ENCODE results near the gene SORCS3. TPM values are rescaled to one million over a fixed set of nuclear protein-coding genes. Genes with fewer than 3 reads are reported as not detected.

Gene SORCS3
- total RNA-seq, 1 donor from 2014 or later: 0.26 TPM

DNA sequence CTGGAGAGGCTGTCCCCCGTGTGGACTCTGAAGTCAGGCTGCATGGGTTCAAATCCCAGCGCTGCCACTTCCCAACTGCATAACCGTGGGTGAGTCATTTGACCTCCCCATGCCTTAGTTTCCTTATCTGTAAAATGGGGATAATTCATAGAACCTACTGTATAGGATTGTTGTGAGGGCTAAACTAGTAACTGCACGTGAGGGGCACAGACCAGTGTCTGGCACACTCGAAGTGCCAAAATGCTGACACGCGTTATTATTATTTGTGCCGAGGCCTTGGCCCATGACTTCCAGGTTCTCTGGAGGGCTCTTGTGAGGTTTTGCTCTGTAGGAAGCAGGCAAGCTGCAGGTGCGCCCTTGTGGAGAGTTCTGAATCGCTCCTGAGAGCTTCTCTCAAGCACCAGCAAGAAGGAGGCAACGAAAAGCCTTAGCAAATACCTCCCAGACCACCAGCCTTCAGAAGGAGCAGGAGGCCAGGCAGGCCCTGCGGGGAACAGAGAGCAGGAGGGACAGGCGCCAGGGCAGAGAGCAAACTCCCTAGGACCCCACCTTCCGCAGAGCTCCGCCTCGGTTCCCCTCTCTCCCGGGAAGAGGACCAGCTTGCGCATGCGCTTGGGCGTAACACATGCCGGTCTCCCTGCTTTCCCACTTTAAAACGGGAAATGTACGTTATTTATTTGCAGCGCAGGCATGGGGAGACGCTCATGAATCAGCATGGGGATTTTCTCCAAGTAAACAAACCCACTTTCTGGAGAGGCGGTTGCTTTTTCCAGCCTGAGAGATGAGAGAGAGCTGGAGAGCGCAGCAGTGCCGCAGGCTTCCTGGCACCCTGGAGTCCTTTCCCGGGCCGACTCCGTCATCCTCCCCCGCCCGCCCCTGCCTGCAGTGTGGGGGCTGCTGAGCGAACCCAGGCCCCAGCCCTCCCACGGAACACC, 39.6 kb downstream of the SORCS3 start:
- Histone ChIP-seq H3K27ac (no peak overlapping the region), H3K4me1 (no peaks in the 10 kb centered on the region), H3K79me2 (ENCODE audit: low read depth) (no peaks in the 10 kb centered on the region), H4K20me1 (ENCODE audit: low read depth) (no peaks in the 10 kb centered on the region), H3K4me3 (peak overlapping the region; percentile 43), H2AFZ (replicated peaks) (peak overlapping the region; percentile 99), H3K9ac (no peak overlapping the region), H3K27me3 (peaks cover 11% of the 10 kb centered on the region), H3K36me3 (no peaks in the 10 kb centered on the region), H3K9me3 (ENCODE audit: low read depth) (no peaks in the 10 kb centered on the region), H3K4me2 (peak overlapping the region; percentile 78), H3F3A (ENCODE audit: low read depth) (no peaks in the 10 kb centered on the region)
- Mint-ChIP-seq H3K36me3 (no peaks in the 10 kb centered on the region), H3K27me3 (ENCODE audit: insufficient read depth, low read depth) (no peaks in the 10 kb centered on the region), H3K27ac (peak overlapping the region; percentile 76), H3K4me3 (peak overlapping the region; percentile 82), H3K9me3 (no peaks in the 10 kb centered on the region), H3K4me1 (peaks cover 10% of the 10 kb centered on the region)
- TF ChIP-seq CTCF (IDR thresholded peaks at IDR 0.05) (peak; percentile 11), EZH2 (IDR thresholded peaks at IDR 0.05) (no peak)
- DNase-seq (ENCODE audit: low spot score): peak; percentile 74

GRCh38 chr10:104681485-104681884, 40.4 kb downstream of the SORCS3 start:
- no peaks in the 10 kb centered on the region for H3K27me3 Mint-ChIP-seq (ENCODE audit: insufficient read depth, low read depth)
- H3K9me3 ChIP-seq (ENCODE audit: low read depth): no peaks in the 10 kb centered on the region
- H3K4me3 ChIP-seq: peak overlapping the region; percentile 43
- no peaks in the 10 kb centered on the region for H3K79me2 ChIP-seq (ENCODE audit: low read depth)
- peak overlapping the region; percentile 82 for H3K4me3 Mint-ChIP-seq
- no peak overlapping the region for H3K27ac Mint-ChIP-seq
- peaks cover 10% of the 10 kb centered on the region for H3K4me1 Mint-ChIP-seq
- H3K4me2 ChIP-seq: peak overlapping the region; percentile 78
- H2AFZ ChIP-seq (replicated peaks): peak overlapping the region; percentile 99
- H3K27ac ChIP-seq: no peak overlapping the region
- H3K4me1 ChIP-seq: no peaks in the 10 kb centered on the region
- no peaks in the 10 kb centered on the region for H3F3A ChIP-seq (ENCODE audit: low read depth)
- DNase-seq (ENCODE audit: low spot score): no peak
- H3K27me3 ChIP-seq: peaks cover 11% of the 10 kb centered on the region
- no peak overlapping the region for H3K9ac ChIP-seq
- TF ChIP-seq CTCF (IDR thresholded peaks at IDR 0.05) (no peak), EZH2phosphoT487 (IDR thresholded peaks at IDR 0.05) (no peak), EZH2 (IDR thresholded peaks at IDR 0.05) (no peak)
- H3K36me3 Mint-ChIP-seq: no peaks in the 10 kb centered on the region
- no peaks in the 10 kb centered on the region for H3K9me3 Mint-ChIP-seq
- H4K20me1 ChIP-seq (ENCODE audit: low read depth): no peaks in the 10 kb centered on the region
- H3K36me3 ChIP-seq: no peaks in the 10 kb centered on the region

DNA sequence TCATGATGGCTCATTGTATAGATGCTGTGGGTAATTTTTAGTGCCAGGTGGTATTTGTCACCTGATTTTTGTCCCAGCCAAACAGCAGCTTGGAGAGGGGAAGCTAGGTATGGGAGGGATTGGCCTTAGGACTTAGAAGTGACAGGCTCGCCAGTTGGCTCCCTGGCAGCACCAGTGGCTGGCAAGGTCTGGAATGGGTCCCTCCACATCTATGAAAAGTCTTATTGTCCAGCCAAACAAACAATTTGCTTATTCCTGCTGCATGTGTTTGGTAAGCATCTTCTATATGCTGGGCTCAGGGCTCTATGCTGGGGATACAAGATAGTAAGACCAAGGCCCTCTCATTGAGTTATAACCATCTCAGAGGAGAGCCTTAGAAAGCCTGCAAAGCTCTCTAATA, 42.5 kb downstream of the SORCS3 start:
- H3K4me3 Mint-ChIP-seq: no peak overlapping the region
- no peak for DNase-seq (ENCODE audit: low spot score)
- TF ChIP-seq CTCF (IDR thresholded peaks at IDR 0.05) (no peak), EZH2 (IDR thresholded peaks at IDR 0.05) (no peak)
- Histone ChIP-seq H4K20me1 (ENCODE audit: low read depth) (no peaks in the 10 kb centered on the region), H3F3A (ENCODE audit: low read depth) (no peaks in the 10 kb centered on the region), H3K27me3 (peaks cover 11% of the 10 kb centered on the region), H3K9ac (no peak overlapping the region), H3K4me2 (no peak overlapping the region), H3K27ac (no peak overlapping the region), H3K4me3 (no peak overlapping the region), H3K36me3 (no peaks in the 10 kb centered on the region), H2AFZ (replicated peaks) (no peak overlapping the region), H3K9me3 (ENCODE audit: low read depth) (no peaks in the 10 kb centered on the region), H3K4me1 (no peaks in the 10 kb centered on the region), H3K79me2 (ENCODE audit: low read depth) (no peaks in the 10 kb centered on the region)
- H3K27ac Mint-ChIP-seq: no peak overlapping the region
- H3K27me3 Mint-ChIP-seq (ENCODE audit: insufficient read depth, low read depth): no peaks in the 10 kb centered on the region
- peaks cover 12% of the 10 kb centered on the region for H3K4me1 Mint-ChIP-seq
- H3K36me3 Mint-ChIP-seq: no peaks in the 10 kb centered on the region
- no peaks in the 10 kb centered on the region for H3K9me3 Mint-ChIP-seq

Measured in neural progenitor cell (in vitro differentiated cells).